ENCODE data around the gene TOMM20. TPM values are rescaled to one million over a fixed set of nuclear protein-coding genes. Genes with fewer than 3 reads are reported as not detected.

The TOMM20 gene
- total RNA-seq, 1 experiment from 2014 or later: 309 TPM

- intact Hi-C loops (cut with micrococcal nuclease): no loop called here
- H3K4me1 Mint-ChIP-seq (ENCODE audit: insufficient read depth, unreplicated experiment): no peaks in the 10 kb centered on the region
- no peak for DNase-seq (ENCODE audit: unreplicated experiment)
- no peak overlapping the region for H3K27ac Mint-ChIP-seq (ENCODE audit: low read depth, unreplicated experiment)
- H3K9me3 Mint-ChIP-seq (ENCODE audit: unreplicated experiment): no peaks in the 10 kb centered on the region
- CTCF ChIA-PET: interaction anchor here (1.5 to 2.3 kb wide), 4 partner anchors 16 to 652 kb away, joined by 5 to 7 read pairs (median 6); partner anchors contain the start of gene B3GALNT2
- H3K4me3 Mint-ChIP-seq (ENCODE audit: unreplicated experiment): no peak overlapping the region
- no TSS peak for BruUV-seq (replicated peaks)
- POLR2A ChIA-PET: interaction anchor here (0.6 to 2.5 kb wide), 7 partner anchors 9 to 1830 kb away, joined by 3 to 25 read pairs (median 4); partner anchors contain the start of genes RBM34 and TOMM20
- H3K36me3 Mint-ChIP-seq (ENCODE audit: insufficient read depth, unreplicated experiment): peaks cover 88% of the 10 kb centered on the region
- H3K27me3 Mint-ChIP-seq (ENCODE audit: insufficient read depth, unreplicated experiment): no peaks in the 10 kb centered on the region
- no peak for TF ChIP-seq CTCF (IDR thresholded peaks at IDR 0.05; ENCODE audit: unreplicated experiment)
Measured at GRCh38 chr1:235139315-235139714, 10.7 kb upstream of the TOMM20 start.

GRCh38 chr1:235138821-235139220 is 10.2 kb upstream of the TOMM20 start:
- CTCF ChIA-PET: interaction anchor here (1.5 to 1.8 kb wide), 3 partner anchors 17 to 366 kb away, joined by 5 to 6 read pairs (median 5); partner anchors contain the start of gene B3GALNT2
- intact Hi-C loops (cut with micrococcal nuclease): no loop called here
- no peak for TF ChIP-seq CTCF (IDR thresholded peaks at IDR 0.05; ENCODE audit: unreplicated experiment)
- H3K27me3 Mint-ChIP-seq (ENCODE audit: insufficient read depth, unreplicated experiment): no peaks in the 10 kb centered on the region
- no peak for DNase-seq (ENCODE audit: unreplicated experiment)
- H3K36me3 Mint-ChIP-seq (ENCODE audit: insufficient read depth, unreplicated experiment): peaks cover 88% of the 10 kb centered on the region
- BruUV-seq (replicated peaks): no TSS peak
- no peaks in the 10 kb centered on the region for H3K4me1 Mint-ChIP-seq (ENCODE audit: insufficient read depth, unreplicated experiment)
- no peak overlapping the region for H3K4me3 Mint-ChIP-seq (ENCODE audit: unreplicated experiment)
- POLR2A ChIA-PET: interaction anchor here (0.5 to 2.5 kb wide), 8 partner anchors 9 to 1830 kb away, joined by 3 to 25 read pairs (median 4); partner anchors contain the start of genes RBM34 and TOMM20
- no peak overlapping the region for H3K27ac Mint-ChIP-seq (ENCODE audit: low read depth, unreplicated experiment)
- H3K9me3 Mint-ChIP-seq (ENCODE audit: unreplicated experiment): no peaks in the 10 kb centered on the region

GRCh38 chr1:235136111-235136510 is 7.5 kb upstream of the TOMM20 start:
- Mint-ChIP-seq H3K4me1 (ENCODE audit: insufficient read depth, unreplicated experiment) (no peaks in the 10 kb centered on the region), H3K27ac (ENCODE audit: low read depth, unreplicated experiment) (no peak overlapping the region), H3K4me3 (ENCODE audit: unreplicated experiment) (no peak overlapping the region), H3K36me3 (ENCODE audit: insufficient read depth, unreplicated experiment) (peaks cover 89% of the 10 kb centered on the region), H3K27me3 (ENCODE audit: insufficient read depth, unreplicated experiment) (no peaks in the 10 kb centered on the region), H3K9me3 (ENCODE audit: unreplicated experiment) (no peaks in the 10 kb centered on the region)
- POLR2A ChIA-PET: interaction anchor here (0.7 to 4.4 kb wide), 5 partner anchors 9 to 528 kb away, joined by 3 to 17 read pairs (median 3); partner anchors contain the start of gene RBM34
- no TSS peak for BruUV-seq (replicated peaks)
- CTCF ChIA-PET: interaction anchor here (1.3 kb wide), 1 partner anchor 21 kb away, joined by 6 read pairs; no protein-coding TSS in a partner anchor
- intact Hi-C loops (cut with micrococcal nuclease): no loop called here
- no peak for DNase-seq (ENCODE audit: unreplicated experiment)
- TF ChIP-seq CTCF (IDR thresholded peaks at IDR 0.05; ENCODE audit: unreplicated experiment): no peak

- intact Hi-C loops (cut with micrococcal nuclease): no loop called here
- CTCF ChIA-PET: interaction anchor here (0.7 to 1.7 kb wide), 4 partner anchors 31 to 65 kb away, joined by 3 to 5 read pairs (median 4); no protein-coding TSS in a partner anchor
- Mint-ChIP-seq H3K4me1 (ENCODE audit: insufficient read depth, unreplicated experiment) (no peaks in the 10 kb centered on the region), H3K27me3 (ENCODE audit: insufficient read depth, unreplicated experiment) (no peaks in the 10 kb centered on the region), H3K27ac (ENCODE audit: low read depth, unreplicated experiment) (no peak overlapping the region), H3K36me3 (ENCODE audit: insufficient read depth, unreplicated experiment) (peaks cover 100% of the 10 kb centered on the region), H3K4me3 (ENCODE audit: unreplicated experiment) (no peak overlapping the region), H3K9me3 (ENCODE audit: unreplicated experiment) (no peaks in the 10 kb centered on the region)
- POLR2A ChIA-PET: interaction anchor here (0.6 to 4.4 kb wide), 5 partner anchors 9 to 367 kb away, joined by 3 to 17 read pairs (median 4); partner anchors contain the start of gene RBM34
- no peak for TF ChIP-seq CTCF (IDR thresholded peaks at IDR 0.05; ENCODE audit: unreplicated experiment)
- no peak for DNase-seq (ENCODE audit: unreplicated experiment)
- BruUV-seq (replicated peaks): no TSS peak
Measured at GRCh38 chr1:235134171-235134570, 5.5 kb upstream of the TOMM20 start.
